ENCODE data around the gene LRRC47.

DNA sequence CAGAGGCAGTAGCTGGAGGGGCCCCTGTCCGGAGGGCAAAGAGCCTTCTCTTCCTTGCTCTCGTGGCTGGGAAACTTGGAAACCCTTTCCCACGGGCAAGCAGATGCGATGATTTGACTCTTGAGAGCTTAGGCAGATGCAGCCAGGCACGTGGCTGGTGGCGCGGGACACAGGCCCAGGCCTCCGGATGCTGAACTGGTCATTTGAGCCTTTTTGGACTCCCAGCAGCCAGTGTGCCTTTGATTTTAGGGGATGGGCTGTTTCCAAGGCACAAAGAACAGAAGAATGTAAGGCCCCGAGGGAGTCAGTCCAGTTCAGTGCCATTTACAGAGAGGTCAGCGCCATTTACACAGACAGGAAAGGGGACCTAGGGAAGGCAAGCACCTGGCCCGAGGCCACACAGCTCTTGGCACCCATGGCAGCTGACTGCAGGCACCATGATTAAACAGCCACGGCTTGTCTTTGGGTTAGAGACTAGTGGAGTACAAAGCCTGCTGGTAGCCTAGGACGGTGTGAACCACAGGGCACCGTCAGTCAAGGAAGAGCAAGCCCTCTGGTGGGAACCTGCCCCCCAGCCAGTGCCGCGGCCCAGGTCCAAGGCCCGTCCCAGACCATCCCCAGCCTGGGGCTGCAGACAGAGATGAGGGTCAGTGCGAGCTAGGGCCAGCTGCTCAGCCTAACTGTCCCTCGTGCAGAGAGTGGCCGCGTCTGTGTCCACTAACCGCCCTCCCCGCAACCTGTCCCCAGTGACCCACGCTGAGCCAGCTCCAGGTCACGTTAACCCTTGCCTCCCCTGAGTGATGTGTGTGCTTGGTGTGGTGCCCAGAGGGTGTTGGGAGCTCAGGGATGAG, 64.5 kb downstream of the LRRC47 start:
- TF ChIP-seq EZH2 (IDR thresholded peaks at IDR 0.05; ENCODE audit: insufficient read depth, poor library complexity, severe bottlenecking) (no peak), EZH2phosphoT487 (IDR thresholded peaks at IDR 0.05; ENCODE audit: insufficient read depth, low read depth) (no peak)
